Mesodermal cell (in vitro differentiated cells): ENCODE results near the gene GPR55.

ENCODE experiments used
- H3K27ac ChIP-seq: 2 replicates; pipeline ENCODE4 v1.7.0; 2013; ENCODE audit warnings: mild to moderate bottlenecking, low read depth, low read length, moderate library complexity; ENCODE audit not compliant: severe bottlenecking
- H3K36me3 ChIP-seq: 2 replicates; pipeline ENCODE4 v1.7.1; 2013; ENCODE audit warnings: mild to moderate bottlenecking, low read length, moderate library complexity; ENCODE audit not compliant: control insufficient read depth, insufficient read depth
- H3K4me1 ChIP-seq: one replicate; pipeline ENCODE4 v1.7.1; 2013; ENCODE audit warnings: mild to moderate bottlenecking, low read length; ENCODE audit not compliant: insufficient read depth, control insufficient read depth, poor library complexity, severe bottlenecking
- H3K4me3 ChIP-seq: 2 replicates; pipeline ENCODE4 v1.7.0; 2013; ENCODE audit warnings: low read length, control low read depth, mild to moderate bottlenecking; ENCODE audit not compliant: insufficient read depth, poor library complexity, severe bottlenecking; ENCODE audit errors: extremely low read depth
- H3K9me3 ChIP-seq: 2 replicates; pipeline ENCODE4 v1.7.1; 2013; ENCODE audit warnings: mild to moderate bottlenecking, low read length, moderate library complexity; ENCODE audit not compliant: control insufficient read depth
- WGBS, 2 experiments: methylation state at CpG; one replicate each; pipeline ENCODE4 v1.1.5; 2013; ENCODE audit warnings: missing lambda C conversion rate in 2 of 2; ENCODE audit not compliant: insufficient coverage in 2 of 2; 5-methylcytosine and 5-hydroxymethylcytosine counted together

GPR55 gene

GRCh38 chr2:230950874-230951339 lies 25.9 kb upstream of the GPR55 start:
- Histone ChIP-seq H3K27ac (no peak overlapping the region), H3K9me3 (no peaks in the 10 kb centered on the region), H3K36me3 (no peaks in the 10 kb centered on the region), H3K4me1 (peaks cover 3% of the 10 kb centered on the region), H3K4me3 (no peak overlapping the region)
- WGBS, 2 experiments: 87 to 93% methylated on average over 7 to 10 of the region's 10 CpGs

- 92 to 95% methylated on average over 9 to 17 of the region's 20 CpGs for WGBS, 2 experiments
- H3K9me3 ChIP-seq: no peaks in the 10 kb centered on the region
- no peak overlapping the region for H3K4me3 ChIP-seq
- H3K4me1 ChIP-seq: peaks cover 3% of the 10 kb centered on the region
- no peak overlapping the region for H3K27ac ChIP-seq
- H3K36me3 ChIP-seq: no peaks in the 10 kb centered on the region
These were observed 25.2 kb upstream of the GPR55 start for GRCh38 chr2:230949966-230950873.

GRCh38 chr2:230947908-230948365 lies 22.9 kb upstream of the GPR55 start:
- H3K4me1 ChIP-seq: peaks cover 3% of the 10 kb centered on the region
- WGBS, 2 experiments: 95 to 98% methylated on average over 5 to 9 of the region's 10 CpGs

GRCh38 chr2:230947235-230947576 lies 22.2 kb upstream of the GPR55 start:
- no peak overlapping the region for H3K4me3 ChIP-seq
- H3K9me3 ChIP-seq: no peaks in the 10 kb centered on the region
- H3K36me3 ChIP-seq: no peaks in the 10 kb centered on the region
- H3K4me1 ChIP-seq: peaks cover 3% of the 10 kb centered on the region
- H3K27ac ChIP-seq: no peak overlapping the region
- 90 to 96% methylated on average over 3 of the region's 3 CpGs for WGBS, 2 experiments

More at GRCh38 chr2:230947908-230948365, 22.9 kb upstream of the GPR55 start:
- Histone ChIP-seq H3K9me3 (no peaks in the 10 kb centered on the region), H3K4me3 (no peak overlapping the region), H3K27ac (no peak overlapping the region), H3K36me3 (no peaks in the 10 kb centered on the region)

GRCh38 chr2:230946429-230947234 lies 21.6 kb upstream of the GPR55 start:
- H3K9me3 ChIP-seq: no peaks in the 10 kb centered on the region
- H3K27ac ChIP-seq: no peak overlapping the region
- H3K36me3 ChIP-seq: no peaks in the 10 kb centered on the region
- peaks cover 3% of the 10 kb centered on the region for H3K4me1 ChIP-seq
- H3K4me3 ChIP-seq: no peak overlapping the region
- 94 to 95% methylated on average over 6 to 7 of the region's 7 CpGs for WGBS, 2 experiments

GRCh38 chr2:230944757-230945372 lies 19.8 kb upstream of the GPR55 start:
- WGBS, 2 experiments: 92 to 94% methylated on average over 19 to 20 of the region's 21 CpGs
- no peaks in the 10 kb centered on the region for H3K36me3 ChIP-seq
- H3K4me3 ChIP-seq: no peak overlapping the region
- H3K9me3 ChIP-seq: no peaks in the 10 kb centered on the region
- no peak overlapping the region for H3K27ac ChIP-seq
- H3K4me1 ChIP-seq: peaks cover 3% of the 10 kb centered on the region

- Histone ChIP-seq H3K4me1 (peaks cover 3% of the 10 kb centered on the region), H3K27ac (no peak overlapping the region), H3K4me3 (no peak overlapping the region), H3K36me3 (no peaks in the 10 kb centered on the region), H3K9me3 (no peaks in the 10 kb centered on the region)
- WGBS, 2 experiments: 90 to 93% methylated on average over 9 to 10 of the region's 11 CpGs
These were observed 19.1 kb upstream of the GPR55 start for GRCh38 chr2:230944123-230944653.

- peaks cover 2% of the 10 kb centered on the region for H3K4me1 ChIP-seq
- WGBS, 2 experiments: 87 to 96% methylated on average over 16 to 17 of the region's 19 CpGs
- H3K4me3 ChIP-seq: no peak overlapping the region
- peaks cover under 1% of the 10 kb centered on the region for H3K9me3 ChIP-seq
- no peaks in the 10 kb centered on the region for H3K36me3 ChIP-seq
- H3K27ac ChIP-seq: no peak overlapping the region
These were observed 18.2 kb upstream of the GPR55 start for GRCh38 chr2:230942920-230943896.

- H3K27ac ChIP-seq: no peak overlapping the region
- WGBS, 2 experiments: 100% methylated on average over 1 of the region's 3 CpGs
- peaks cover 8% of the 10 kb centered on the region for H3K9me3 ChIP-seq
- H3K4me3 ChIP-seq: no peak overlapping the region
- H3K36me3 ChIP-seq: no peaks in the 10 kb centered on the region
- no peaks in the 10 kb centered on the region for H3K4me1 ChIP-seq
These were observed 17.3 kb upstream of the GPR55 start for GRCh38 chr2:230942371-230942770.
